GM18499 (cell line): ENCODE data around the gene JPH3.
"Not testable (repeated sequence)": the region's sequence is repeated elsewhere in the genome, so short reads cannot be mapped to it uniquely, and the experiment has no call there.

Experiments used
- ATAC-seq: cut with Tn5 transposase; IDR thresholded peaks from one replicate; pipeline ENCODE4 v1.9.1; 2021; ENCODE audit warnings: moderate number of reproducible peaks; ENCODE audit not compliant: insufficient read depth, unreplicated experiment

JPH3 gene

GRCh38 chr16:87674419-87674818, 72.1 kb downstream of the JPH3 start:
- no peak for ATAC-seq

GRCh38 chr16:87675111-87675719, 72.9 kb downstream of the JPH3 start:
- no peak for ATAC-seq

- ATAC-seq, result no peak
These were observed 75.5 kb downstream of the JPH3 start for GRCh38 chr16:87677830-87678229.

- ATAC-seq, result no peak
These were observed 76.3 kb downstream of the JPH3 start for GRCh38 chr16:87678618-87679017.

GRCh38 chr16:87679593-87680271, 77.4 kb downstream of the JPH3 start:
- ATAC-seq, result no peak

- no peak for ATAC-seq
These were observed 78.0 kb downstream of the JPH3 start for GRCh38 chr16:87680272-87680644.

GRCh38 chr16:87681051-87681602, 78.8 kb downstream of the JPH3 start:
- not testable (repeated sequence) for ATAC-seq

- ATAC-seq, result no peak
These were observed 79.8 kb downstream of the JPH3 start for GRCh38 chr16:87681981-87682570.

- ATAC-seq, result no peak
These were observed 80.6 kb downstream of the JPH3 start for GRCh38 chr16:87682852-87683399.

- no peak for ATAC-seq
These were observed 81.9 kb downstream of the JPH3 start for GRCh38 chr16:87684106-87684677.

- ATAC-seq, result no peak
These were observed 82.5 kb downstream of the JPH3 start for GRCh38 chr16:87684711-87685404.

GRCh38 chr16:87685405-87685755, 83.1 kb downstream of the JPH3 start:
- no peak for ATAC-seq

GRCh38 chr16:87685766-87686165, 83.5 kb downstream of the JPH3 start:
- ATAC-seq, result no peak

GRCh38 chr16:87686697-87687096, 84.4 kb downstream of the JPH3 start:
- ATAC-seq, result no peak

- no peak for ATAC-seq
These were observed 85.0 kb downstream of the JPH3 start for GRCh38 chr16:87687126-87687910.

GRCh38 chr16:87687998-87688529, 85.8 kb downstream of the JPH3 start:
- no peak for ATAC-seq

GRCh38 chr16:87688876-87689815, 86.8 kb downstream of the JPH3 start:
- ATAC-seq, result no peak

GRCh38 chr16:87689956-87690465, 87.7 kb downstream of the JPH3 start:
- ATAC-seq, result no peak
